Type B pancreatic cell (in vitro differentiated cells): Measurements from ENCODE around the gene OR2J1. TPM values are rescaled to one million over a fixed set of nuclear protein-coding genes. Genes with fewer than 3 reads are reported as not detected.
"Not testable (repeated sequence)": the region's sequence is repeated elsewhere in the genome, so short reads cannot be mapped to it uniquely, and the experiment has no call there.

ENCODE experiments used
- DNase-seq: peaks from one replicate; pipeline ENCODE4 v3.0.0; 2021; ENCODE audit warnings: mixed read lengths; ENCODE audit not compliant: unreplicated experiment; ENCODE audit errors: extremely low spot score
- H3K27ac Mint-ChIP-seq: 2 replicates; pipeline ENCODE4 v1.8.0; 2021; ENCODE audit warnings: mild to moderate bottlenecking, mixed read lengths
- H3K27me3 Mint-ChIP-seq: 2 replicates; pipeline ENCODE4 v1.8.0; 2021; ENCODE audit warnings: mixed read lengths
- H3K36me3 Mint-ChIP-seq: 2 replicates; pipeline ENCODE4 v1.8.0; 2021; ENCODE audit warnings: mixed read lengths
- H3K4me1 Mint-ChIP-seq: one replicate; pipeline ENCODE4 v1.8.0; 2021; ENCODE audit warnings: mixed read lengths; ENCODE audit not compliant: unreplicated experiment
- H3K4me3 Mint-ChIP-seq: 2 replicates; pipeline ENCODE4 v1.8.0; 2021; ENCODE audit warnings: mild to moderate bottlenecking, mixed read lengths
- H3K9me3 Mint-ChIP-seq: 2 replicates; pipeline ENCODE4 v1.8.0; 2021; ENCODE audit warnings: mixed read lengths
- CTCF ChIP-seq: fragments of 200-600 bp; sonication (generic); conservative IDR thresholded peaks from 2 replicates; pipeline ENCODE4 v1.5.0; 2021; ENCODE audit warnings: antibody characterized with exemption, mild to moderate bottlenecking
- total RNA-seq: library from RNA; stranded (reverse); gene quantifications from 2 replicates; pipeline ENCODE4 v1.2.1, GENCODE V29; 2021; ENCODE audit warnings: low replicate concordance

The OR2J1 gene
- total RNA-seq, 1 donor from 2014 or later: not detected

DNA sequence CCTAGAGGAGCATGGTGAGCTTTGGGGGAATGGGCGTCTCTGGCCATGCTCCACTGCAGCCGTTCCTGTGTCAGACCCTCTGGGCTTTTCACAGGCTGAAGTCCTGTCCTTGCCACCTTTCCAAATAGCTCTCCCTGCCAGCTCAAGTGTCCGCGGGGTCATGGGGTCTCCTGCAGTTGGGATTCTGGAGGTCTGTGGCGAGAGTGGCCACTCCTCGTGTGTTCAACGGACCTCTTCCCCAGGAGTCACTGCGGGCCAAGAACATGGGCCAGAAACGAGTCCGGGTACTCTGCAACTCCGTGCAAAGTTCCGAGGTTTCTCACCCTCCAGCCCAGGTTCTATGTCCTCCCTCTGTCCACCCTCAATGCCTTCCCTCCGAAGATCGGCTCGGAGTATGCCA lies 16.8 kb upstream of the OR2J1 start:
- no peak overlapping the region for H3K27ac Mint-ChIP-seq
- no peaks in the 10 kb centered on the region for H3K4me1 Mint-ChIP-seq
- H3K27me3 Mint-ChIP-seq: peaks cover 17% of the 10 kb centered on the region
- TF ChIP-seq CTCF: no peak
- no peaks in the 10 kb centered on the region for H3K36me3 Mint-ChIP-seq
- DNase-seq: no peak
- no peak overlapping the region for H3K4me3 Mint-ChIP-seq
- H3K9me3 Mint-ChIP-seq: no peaks in the 10 kb centered on the region

DNA sequence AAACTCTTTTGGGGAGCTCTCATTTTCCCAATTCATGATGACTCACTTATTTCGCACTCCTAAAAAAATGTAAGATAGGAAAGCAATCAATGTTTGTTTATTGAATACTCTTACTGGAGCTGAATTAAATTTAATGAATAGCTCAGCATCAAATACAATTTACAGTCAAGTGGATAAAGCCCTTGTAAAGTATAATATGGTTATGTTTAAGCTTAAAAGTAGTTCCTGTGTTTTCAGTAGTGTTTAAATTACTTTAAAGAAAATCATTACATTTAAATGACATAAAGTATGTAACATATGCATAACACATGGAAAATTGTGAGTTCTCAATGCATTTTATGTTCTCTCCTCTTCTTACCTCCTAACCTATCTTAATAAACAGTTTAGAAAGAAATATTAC lies 12.1 kb upstream of the OR2J1 start, which contains the start of gene OR2B3:
Gene OR2B3 (minus strand): TSS at position 101 of the 400 bp plus-strand sequence. CDS start 65 bp downstream, at position 36.
- DNase-seq: no peak
- no peak within 1 kb of the TSS for H3K27ac Mint-ChIP-seq
- no peak within 1 kb of the TSS for H3K4me3 Mint-ChIP-seq
- H3K9me3 Mint-ChIP-seq: no peaks in the 10 kb centered on the region
- H3K4me1 Mint-ChIP-seq: no peaks in the 10 kb centered on the region
- no peaks in the 10 kb centered on the region for H3K36me3 Mint-ChIP-seq
- TF ChIP-seq CTCF: no peak
- H3K27me3 Mint-ChIP-seq: peaks cover 19% of the 10 kb centered on the region

DNA sequence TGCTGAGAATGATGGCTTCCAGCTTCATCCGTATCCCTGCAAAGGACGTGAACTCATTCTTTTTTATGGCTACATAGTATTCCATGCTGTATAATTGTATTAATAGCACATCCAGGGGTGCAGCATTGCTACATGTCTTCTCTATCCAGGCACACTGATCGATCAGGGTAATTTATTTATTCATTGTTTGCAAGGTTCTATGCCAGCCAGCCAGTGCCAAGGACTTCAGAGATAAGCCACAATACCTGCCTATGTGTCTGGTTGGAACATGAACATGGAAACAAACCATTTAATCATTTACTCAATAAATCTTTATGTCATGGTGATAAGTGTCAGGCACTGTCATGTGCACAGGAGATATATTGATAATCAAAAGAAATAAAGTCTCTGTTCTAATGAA lies 6.3 kb upstream of the OR2J1 start:
- Mint-ChIP-seq H3K4me3 (no peak overlapping the region), H3K36me3 (no peaks in the 10 kb centered on the region), H3K27ac (no peak overlapping the region), H3K4me1 (no peaks in the 10 kb centered on the region), H3K9me3 (no peaks in the 10 kb centered on the region), H3K27me3 (peaks cover 2% of the 10 kb centered on the region)
- TF ChIP-seq CTCF: no peak
- DNase-seq: no peak

GRCh38 chr6:29097803-29098202 lies 1.5 kb upstream of the OR2J1 start:
- TF ChIP-seq CTCF: no peak
- no peak overlapping the region for H3K27ac Mint-ChIP-seq
- H3K4me3 Mint-ChIP-seq: no peak overlapping the region
- no peak for DNase-seq
- H3K36me3 Mint-ChIP-seq: no peaks in the 10 kb centered on the region
- H3K27me3 Mint-ChIP-seq: peaks cover 12% of the 10 kb centered on the region
- no peaks in the 10 kb centered on the region for H3K9me3 Mint-ChIP-seq
- H3K4me1 Mint-ChIP-seq: no peaks in the 10 kb centered on the region

- Mint-ChIP-seq H3K36me3 (no peaks in the 10 kb centered on the region), H3K27me3 (peaks cover 26% of the 10 kb centered on the region), H3K27ac (no peak within 1 kb of the TSS), H3K4me3 (no peak within 1 kb of the TSS), H3K4me1 (no peaks in the 10 kb centered on the region), H3K9me3 (no peaks in the 10 kb centered on the region)
- TF ChIP-seq CTCF: no peak
- DNase-seq: no peak
These were observed 8.5 kb downstream of the OR2J1 start, which contains the start of gene OR2J3 for GRCh38 chr6:29107758-29108157. Gene OR2J3 (plus strand): TSS chr6:29108058. CDS start chr6:29111891, 3,833 bp downstream.

DNA sequence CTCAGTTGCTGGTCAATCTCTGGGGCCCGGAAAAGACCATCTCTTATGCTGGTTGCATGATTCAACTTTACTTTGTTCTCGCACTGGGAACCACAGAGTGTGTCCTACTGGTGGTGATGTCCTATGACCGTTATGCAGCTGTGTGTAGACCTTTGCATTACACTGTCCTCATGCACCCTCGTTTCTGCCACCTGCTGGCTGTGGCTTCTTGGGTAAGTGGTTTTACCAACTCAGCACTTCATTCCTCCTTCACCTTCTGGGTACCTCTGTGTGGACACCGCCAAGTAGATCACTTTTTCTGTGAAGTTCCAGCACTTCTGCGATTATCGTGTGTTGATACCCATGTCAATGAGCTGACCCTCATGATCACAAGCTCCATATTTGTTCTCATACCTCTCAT lies 12.8 kb downstream of the OR2J1 start:
- Mint-ChIP-seq H3K27me3 (peaks cover 17% of the 10 kb centered on the region), H3K9me3 (no peaks in the 10 kb centered on the region), H3K36me3 (no peaks in the 10 kb centered on the region), H3K27ac (no peak overlapping the region), H3K4me1 (no peaks in the 10 kb centered on the region), H3K4me3 (no peak overlapping the region)
- DNase-seq: no peak
- no peak for TF ChIP-seq CTCF

GRCh38 chr6:29114964-29115363 lies 15.7 kb downstream of the OR2J1 start:
- H3K27me3 Mint-ChIP-seq: peaks cover 14% of the 10 kb centered on the region
- H3K4me1 Mint-ChIP-seq, H3K36me3 Mint-ChIP-seq: not testable (repeated sequence)

More at GRCh38 chr6:29114964-29115363, 15.7 kb downstream of the OR2J1 start:
- not testable (repeated sequence) for DNase-seq, H3K9me3 Mint-ChIP-seq, H3K27ac Mint-ChIP-seq, H3K4me3 Mint-ChIP-seq
